HG03175 (cell line): ENCODE results near the gene HS1BP3.

Source experiments
- ATAC-seq: cut with Tn5 transposase; IDR thresholded peaks from one replicate; pipeline ENCODE4 v1.9.1; 2021; ENCODE audit warnings: mild to moderate bottlenecking, moderate library complexity; ENCODE audit not compliant: unreplicated experiment

Gene HS1BP3

GRCh38 chr2:20674974-20675679 is 24.2 kb upstream of the HS1BP3 start:
- ATAC-seq, result no peak

GRCh38 chr2:20674309-20674965 is 23.5 kb upstream of the HS1BP3 start:
- ATAC-seq, result no peak

- ATAC-seq, result no peak
Observed at GRCh38 chr2:20673686-20674308, 22.9 kb upstream of the HS1BP3 start.

GRCh38 chr2:20672201-20672951 is 21.5 kb upstream of the HS1BP3 start:
- no peak for ATAC-seq

- no peak for ATAC-seq
Observed at GRCh38 chr2:20671736-20672080, 20.8 kb upstream of the HS1BP3 start.

- no peak for ATAC-seq
Observed at GRCh38 chr2:20671036-20671735, 20.3 kb upstream of the HS1BP3 start.

- no peak for ATAC-seq
Observed at GRCh38 chr2:20670315-20671035, 19.6 kb upstream of the HS1BP3 start.

- no peak for ATAC-seq
Observed at GRCh38 chr2:20669562-20670314, 18.8 kb upstream of the HS1BP3 start.

- no peak for ATAC-seq
Observed at GRCh38 chr2:20668871-20669475, 18.1 kb upstream of the HS1BP3 start.

- no peak for ATAC-seq
Observed at GRCh38 chr2:20668451-20668850, 17.6 kb upstream of the HS1BP3 start.

- ATAC-seq, result peak; percentile 11
Observed at GRCh38 chr2:20667531-20668401, 16.9 kb upstream of the HS1BP3 start.

GRCh38 chr2:20667151-20667530 is 16.2 kb upstream of the HS1BP3 start:
- ATAC-seq, result peak; percentile 24

- peak; percentile 21 for ATAC-seq
Observed at GRCh38 chr2:20666304-20667150, 15.6 kb upstream of the HS1BP3 start, which contains the start of gene GDF7. Gene GDF7 (plus strand): TSS chr2:20667144. CDS start chr2:20667240, 96 bp downstream.

- no peak for ATAC-seq
Observed at GRCh38 chr2:20666005-20666303, 15.1 kb upstream of the HS1BP3 start.

- ATAC-seq, result no peak
Observed at GRCh38 chr2:20665243-20666004, 14.5 kb upstream of the HS1BP3 start.

GRCh38 chr2:20664431-20665242 is 13.7 kb upstream of the HS1BP3 start:
- no peak for ATAC-seq
